WTC11 (cell line): ENCODE measurements around the gene PRDX6.

Source experiments
- ATF3 ChIP-seq: sonication (generic); formaldehyde crosslinking; conservative IDR thresholded peaks from 2 replicates; pipeline ENCODE4 v1.8.1; 2022; ENCODE audit warnings: mild to moderate bottlenecking, missing genetic modification reagents
- CREB1 ChIP-seq: sonication (generic); formaldehyde crosslinking; IDR thresholded peaks from 2 replicates; pipeline ENCODE4 v1.8.0; 2023; ENCODE audit warnings: mild to moderate bottlenecking, missing genetic modification reagents
- E2F4 ChIP-seq: sonication (generic); formaldehyde crosslinking; IDR thresholded peaks from 2 replicates; pipeline ENCODE4 v1.8.1; 2022; ENCODE audit warnings: low read depth, mild to moderate bottlenecking, moderate library complexity, missing genetic modification reagents, borderline replicate concordance
- ETV6 ChIP-seq: sonication (generic); formaldehyde crosslinking; IDR thresholded peaks from 2 replicates; pipeline ENCODE4 v1.8.1; 2022; ENCODE audit warnings: mild to moderate bottlenecking, missing genetic modification reagents
- FOXJ3 ChIP-seq: sonication (generic); formaldehyde crosslinking; IDR thresholded peaks from 2 replicates; pipeline ENCODE4 v1.9.0; 2021; ENCODE audit warnings: missing genetic modification reagents, mild to moderate bottlenecking, borderline replicate concordance
- IRF2 ChIP-seq: sonication (generic); formaldehyde crosslinking; IDR thresholded peaks from 2 replicates; pipeline ENCODE4 v1.8.0; 2022; ENCODE audit warnings: low read depth, missing genetic modification reagents, borderline replicate concordance
- MAX ChIP-seq: sonication (generic); formaldehyde crosslinking; IDR thresholded peaks from 2 replicates; pipeline ENCODE4 v1.8.0; 2022; ENCODE audit warnings: mild to moderate bottlenecking, missing genetic modification reagents
- NR3C1 ChIP-seq: sonication (generic); formaldehyde crosslinking; conservative IDR thresholded peaks from 2 replicates; pipeline ENCODE4 v1.8.1; 2023; ENCODE audit warnings: low read depth, mild to moderate bottlenecking, missing genetic modification reagents
- SOX15 ChIP-seq: fragments of 250-450 bp; sonication (Bioruptor Pico); IDR thresholded peaks from 2 replicates; pipeline ENCODE4 v1.9.0; 2021; ENCODE audit warnings: mild to moderate bottlenecking
- TF ChIP-seq, protein P1 (sequence below): sonication (generic); formaldehyde crosslinking; IDR thresholded peaks from 2 replicates; pipeline ENCODE4 v1.8.0; 2022; ENCODE audit warnings: missing genetic modification reagents
- TF ChIP-seq, protein P2 (sequence below): sonication (generic); formaldehyde crosslinking; IDR thresholded peaks from 2 replicates; pipeline ENCODE4 v1.8.1; 2023; ENCODE audit warnings: mild to moderate bottlenecking, moderate library complexity, missing genetic modification reagents
- TF ChIP-seq, protein P3 (sequence below): fragments of 200-600 bp; IDR thresholded peaks from 2 replicates; pipeline ENCODE4 v1.8.0; 2022; ENCODE audit warnings: antibody characterized with exemption
- TF ChIP-seq, protein P4 (sequence below): sonication (generic); formaldehyde crosslinking; IDR thresholded peaks from 2 replicates; pipeline ENCODE4 v1.8.1; 2022; ENCODE audit warnings: low read depth, missing genetic modification reagents, borderline replicate concordance

DNA sequence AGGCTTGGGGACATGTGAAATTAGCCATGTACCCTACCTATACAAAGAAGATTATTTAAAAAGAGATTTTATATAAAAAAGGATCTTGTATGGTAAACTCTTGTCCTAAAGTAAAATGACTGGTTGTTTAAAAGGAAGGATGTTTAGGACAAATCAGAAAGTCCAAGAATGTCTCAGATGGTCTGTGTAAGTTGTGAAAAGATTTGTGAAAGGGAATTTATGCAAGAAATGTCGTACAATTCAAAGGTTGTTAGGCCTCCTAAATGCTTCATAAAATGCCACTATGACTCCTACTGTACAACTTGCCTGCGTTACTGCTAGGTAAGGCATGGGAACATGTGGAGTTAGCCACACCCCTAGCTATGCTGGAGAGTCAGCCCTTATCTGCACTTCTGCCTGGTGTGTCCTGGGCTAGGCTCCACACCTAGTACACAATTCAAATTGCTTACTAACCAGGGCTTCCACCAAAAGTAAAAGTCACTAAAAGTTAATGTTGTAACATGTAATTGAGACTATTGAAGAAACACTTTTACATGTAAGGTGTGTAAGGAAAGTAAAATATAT, 19.7 kb downstream of the PRDX6 start:
- no peak for TF ChIP-seq E2F4 (CRISPR knock-in tag)
- TF ChIP-seq, protein P1, sequence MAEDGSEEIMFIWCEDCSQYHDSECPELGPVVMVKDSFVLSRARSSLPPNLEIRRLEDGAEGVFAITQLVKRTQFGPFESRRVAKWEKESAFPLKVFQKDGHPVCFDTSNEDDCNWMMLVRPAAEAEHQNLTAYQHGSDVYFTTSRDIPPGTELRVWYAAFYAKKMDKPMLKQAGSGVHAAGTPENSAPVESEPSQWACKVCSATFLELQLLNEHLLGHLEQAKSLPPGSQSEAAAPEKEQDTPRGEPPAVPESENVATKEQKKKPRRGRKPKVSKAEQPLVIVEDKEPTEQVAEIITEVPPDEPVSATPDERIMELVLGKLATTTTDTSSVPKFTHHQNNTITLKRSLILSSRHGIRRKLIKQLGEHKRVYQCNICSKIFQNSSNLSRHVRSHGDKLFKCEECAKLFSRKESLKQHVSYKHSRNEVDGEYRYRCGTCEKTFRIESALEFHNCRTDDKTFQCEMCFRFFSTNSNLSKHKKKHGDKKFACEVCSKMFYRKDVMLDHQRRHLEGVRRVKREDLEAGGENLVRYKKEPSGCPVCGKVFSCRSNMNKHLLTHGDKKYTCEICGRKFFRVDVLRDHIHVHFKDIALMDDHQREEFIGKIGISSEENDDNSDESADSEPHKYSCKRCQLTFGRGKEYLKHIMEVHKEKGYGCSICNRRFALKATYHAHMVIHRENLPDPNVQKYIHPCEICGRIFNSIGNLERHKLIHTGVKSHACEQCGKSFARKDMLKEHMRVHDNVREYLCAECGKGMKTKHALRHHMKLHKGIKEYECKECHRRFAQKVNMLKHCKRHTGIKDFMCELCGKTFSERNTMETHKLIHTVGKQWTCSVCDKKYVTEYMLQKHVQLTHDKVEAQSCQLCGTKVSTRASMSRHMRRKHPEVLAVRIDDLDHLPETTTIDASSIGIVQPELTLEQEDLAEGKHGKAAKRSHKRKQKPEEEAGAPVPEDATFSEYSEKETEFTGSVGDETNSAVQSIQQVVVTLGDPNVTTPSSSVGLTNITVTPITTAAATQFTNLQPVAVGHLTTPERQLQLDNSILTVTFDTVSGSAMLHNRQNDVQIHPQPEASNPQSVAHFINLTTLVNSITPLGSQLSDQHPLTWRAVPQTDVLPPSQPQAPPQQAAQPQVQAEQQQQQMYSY (CRISPR knock-in tag) = no peak
- TF ChIP-seq, protein P2, sequence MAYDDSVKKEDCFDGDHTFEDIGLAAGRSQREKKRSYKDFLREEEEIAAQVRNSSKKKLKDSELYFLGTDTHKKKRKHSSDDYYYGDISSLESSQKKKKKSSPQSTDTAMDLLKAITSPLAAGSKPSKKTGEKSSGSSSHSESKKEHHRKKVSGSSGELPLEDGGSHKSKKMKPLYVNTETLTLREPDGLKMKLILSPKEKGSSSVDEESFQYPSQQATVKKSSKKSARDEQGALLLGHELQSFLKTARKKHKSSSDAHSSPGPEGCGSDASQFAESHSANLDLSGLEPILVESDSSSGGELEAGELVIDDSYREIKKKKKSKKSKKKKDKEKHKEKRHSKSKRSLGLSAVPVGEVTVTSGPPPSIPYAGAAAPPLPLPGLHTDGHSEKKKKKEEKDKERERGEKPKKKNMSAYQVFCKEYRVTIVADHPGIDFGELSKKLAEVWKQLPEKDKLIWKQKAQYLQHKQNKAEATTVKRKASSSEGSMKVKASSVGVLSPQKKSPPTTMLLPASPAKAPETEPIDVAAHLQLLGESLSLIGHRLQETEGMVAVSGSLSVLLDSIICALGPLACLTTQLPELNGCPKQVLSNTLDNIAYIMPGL = no peak
- TF ChIP-seq, protein P3, sequence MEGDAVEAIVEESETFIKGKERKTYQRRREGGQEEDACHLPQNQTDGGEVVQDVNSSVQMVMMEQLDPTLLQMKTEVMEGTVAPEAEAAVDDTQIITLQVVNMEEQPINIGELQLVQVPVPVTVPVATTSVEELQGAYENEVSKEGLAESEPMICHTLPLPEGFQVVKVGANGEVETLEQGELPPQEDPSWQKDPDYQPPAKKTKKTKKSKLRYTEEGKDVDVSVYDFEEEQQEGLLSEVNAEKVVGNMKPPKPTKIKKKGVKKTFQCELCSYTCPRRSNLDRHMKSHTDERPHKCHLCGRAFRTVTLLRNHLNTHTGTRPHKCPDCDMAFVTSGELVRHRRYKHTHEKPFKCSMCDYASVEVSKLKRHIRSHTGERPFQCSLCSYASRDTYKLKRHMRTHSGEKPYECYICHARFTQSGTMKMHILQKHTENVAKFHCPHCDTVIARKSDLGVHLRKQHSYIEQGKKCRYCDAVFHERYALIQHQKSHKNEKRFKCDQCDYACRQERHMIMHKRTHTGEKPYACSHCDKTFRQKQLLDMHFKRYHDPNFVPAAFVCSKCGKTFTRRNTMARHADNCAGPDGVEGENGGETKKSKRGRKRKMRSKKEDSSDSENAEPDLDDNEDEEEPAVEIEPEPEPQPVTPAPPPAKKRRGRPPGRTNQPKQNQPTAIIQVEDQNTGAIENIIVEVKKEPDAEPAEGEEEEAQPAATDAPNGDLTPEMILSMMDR = no peak
- TF ChIP-seq, protein P4, sequence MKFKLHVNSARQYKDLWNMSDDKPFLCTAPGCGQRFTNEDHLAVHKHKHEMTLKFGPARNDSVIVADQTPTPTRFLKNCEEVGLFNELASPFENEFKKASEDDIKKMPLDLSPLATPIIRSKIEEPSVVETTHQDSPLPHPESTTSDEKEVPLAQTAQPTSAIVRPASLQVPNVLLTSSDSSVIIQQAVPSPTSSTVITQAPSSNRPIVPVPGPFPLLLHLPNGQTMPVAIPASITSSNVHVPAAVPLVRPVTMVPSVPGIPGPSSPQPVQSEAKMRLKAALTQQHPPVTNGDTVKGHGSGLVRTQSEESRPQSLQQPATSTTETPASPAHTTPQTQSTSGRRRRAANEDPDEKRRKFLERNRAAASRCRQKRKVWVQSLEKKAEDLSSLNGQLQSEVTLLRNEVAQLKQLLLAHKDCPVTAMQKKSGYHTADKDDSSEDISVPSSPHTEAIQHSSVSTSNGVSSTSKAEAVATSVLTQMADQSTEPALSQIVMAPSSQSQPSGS (CRISPR knock-in tag) = no peak
- no peak for TF ChIP-seq MAX (CRISPR knock-in tag)
- TF ChIP-seq ETV6 (CRISPR knock-in tag) = no peak
- no peak for TF ChIP-seq FOXJ3 (CRISPR knock-in tag)
- no peak for TF ChIP-seq ATF3
- TF ChIP-seq CREB1 (CRISPR knock-in tag) = no peak
- TF ChIP-seq SOX15 (CRISPR knock-in tag) = no peak
- TF ChIP-seq IRF2 = no peak
- TF ChIP-seq NR3C1 (CRISPR knock-in tag) = no peak
